Measurements from ENCODE around the gene SSTR5.

The SSTR5 gene

DNA sequence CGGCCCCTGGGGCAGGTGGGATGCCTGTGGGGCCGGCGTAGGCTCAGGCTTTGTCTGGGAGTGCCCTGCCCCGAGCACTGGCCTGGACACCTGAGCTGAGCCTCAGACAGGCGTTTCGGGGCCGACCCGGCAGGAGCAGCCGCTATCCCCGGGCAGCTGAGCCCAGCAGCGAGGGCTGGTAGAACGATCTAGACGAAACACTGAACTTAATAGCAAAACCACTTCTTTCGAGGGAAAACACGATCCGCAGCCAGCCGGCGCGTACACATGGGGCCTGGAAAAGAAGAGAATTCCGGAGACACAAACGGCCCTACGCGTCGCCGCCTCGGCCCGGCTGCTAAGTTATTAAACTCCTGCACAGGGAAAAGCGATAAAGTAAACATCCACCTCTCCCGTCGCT is 22.0 kb upstream of the SSTR5 start:
- H3K4me3 ChIP-seq (ENCODE audit: low read depth, low read length): no peak overlapping the region
- H3K36me3 ChIP-seq: no peaks in the 10 kb centered on the region
- TF ChIP-seq CTCF (IDR thresholded peaks at IDR 0.05; ENCODE audit: low read depth, low read length): no peak
- no peak for DNase-seq
- no peaks in the 10 kb centered on the region for H3K27me3 ChIP-seq (ENCODE audit: insufficient read depth, low read depth, severe bottlenecking)
- H3K9me3 ChIP-seq (ENCODE audit: severe bottlenecking): no peaks in the 10 kb centered on the region
- no peak overlapping the region for H3K27ac ChIP-seq

DNA sequence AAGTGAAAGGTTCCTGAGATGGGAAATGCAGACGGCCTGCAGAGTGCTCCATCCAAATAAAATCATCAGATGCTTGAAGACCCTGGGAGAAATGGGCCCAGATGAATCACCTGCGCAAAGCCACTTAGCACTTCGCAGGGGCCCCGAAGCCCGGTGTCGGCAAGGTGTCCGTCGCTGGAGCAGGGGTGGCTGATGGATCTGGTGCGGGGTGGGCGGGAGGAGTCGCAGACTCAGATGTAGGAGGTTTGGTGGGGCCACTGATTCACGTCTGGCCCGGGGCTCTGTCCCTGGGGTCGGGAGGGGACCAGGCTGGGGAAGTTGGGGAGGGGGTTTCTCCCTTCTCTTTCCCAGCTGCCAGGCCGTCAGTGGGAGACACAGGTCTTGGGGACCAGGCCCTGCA is 21.6 kb upstream of the SSTR5 start:
- H3K27me3 ChIP-seq (ENCODE audit: insufficient read depth, low read depth, severe bottlenecking): no peaks in the 10 kb centered on the region

GRCh38 chr16:1051446-1051845 is 21.1 kb upstream of the SSTR5 start:
- Histone ChIP-seq H3K4me3 (ENCODE audit: low read depth, low read length) (no peak overlapping the region), H3K27ac (no peak overlapping the region), H3K36me3 (no peaks in the 10 kb centered on the region), H3K9me3 (ENCODE audit: severe bottlenecking) (no peaks in the 10 kb centered on the region), H3K27me3 (ENCODE audit: insufficient read depth, low read depth, severe bottlenecking) (no peaks in the 10 kb centered on the region)
- no peak for DNase-seq
- no peak for TF ChIP-seq CTCF (IDR thresholded peaks at IDR 0.05; ENCODE audit: low read depth, low read length)

More for the DNA sequence above, 21.6 kb upstream of the SSTR5 start:
- no peak for DNase-seq
- no peak for TF ChIP-seq CTCF (IDR thresholded peaks at IDR 0.05; ENCODE audit: low read depth, low read length)
- Histone ChIP-seq H3K27ac (no peak overlapping the region), H3K4me3 (ENCODE audit: low read depth, low read length) (no peak overlapping the region), H3K9me3 (ENCODE audit: severe bottlenecking) (no peaks in the 10 kb centered on the region), H3K36me3 (no peaks in the 10 kb centered on the region)

- no peak for TF ChIP-seq CTCF (IDR thresholded peaks at IDR 0.05; ENCODE audit: low read depth, low read length)
- DNase-seq: no peak
- Histone ChIP-seq H3K27me3 (ENCODE audit: insufficient read depth, low read depth, severe bottlenecking) (no peaks in the 10 kb centered on the region), H3K36me3 (no peaks in the 10 kb centered on the region), H3K9me3 (ENCODE audit: severe bottlenecking) (peaks cover 4% of the 10 kb centered on the region), H3K4me3 (ENCODE audit: low read depth, low read length) (no peak overlapping the region), H3K27ac (no peak overlapping the region)
Observed at GRCh38 chr16:1052721-1053120, 19.8 kb upstream of the SSTR5 start.

- Histone ChIP-seq H3K27me3 (ENCODE audit: insufficient read depth, low read depth, severe bottlenecking) (no peaks in the 10 kb centered on the region), H3K27ac (no peak overlapping the region), H3K36me3 (no peaks in the 10 kb centered on the region), H3K9me3 (ENCODE audit: severe bottlenecking) (peaks cover 4% of the 10 kb centered on the region), H3K4me3 (ENCODE audit: low read depth, low read length) (no peak overlapping the region)
- no peak for DNase-seq
- TF ChIP-seq CTCF (IDR thresholded peaks at IDR 0.05; ENCODE audit: low read depth, low read length): no peak
Observed at GRCh38 chr16:1053121-1053521, 19.4 kb upstream of the SSTR5 start.

GRCh38 chr16:1053700-1054368 is 18.7 kb upstream of the SSTR5 start:
- peaks cover 7% of the 10 kb centered on the region for H3K9me3 ChIP-seq (ENCODE audit: severe bottlenecking)
- H3K4me3 ChIP-seq (ENCODE audit: low read depth, low read length): no peak overlapping the region
- no peak overlapping the region for H3K27ac ChIP-seq
- H3K36me3 ChIP-seq: no peaks in the 10 kb centered on the region
- DNase-seq: no peak
- H3K27me3 ChIP-seq (ENCODE audit: insufficient read depth, low read depth, severe bottlenecking): no peaks in the 10 kb centered on the region
- TF ChIP-seq CTCF (IDR thresholded peaks at IDR 0.05; ENCODE audit: low read depth, low read length): no peak

All from WERI-Rb-1 (cell line).